Fibroblast of skin of back (primary cell): Measurements from ENCODE around the gene CKAP4. TPM values are rescaled to one million over a fixed set of nuclear protein-coding genes. Genes with fewer than 3 reads are reported as not detected.
"Not testable (repeated sequence)": the region's sequence is repeated elsewhere in the genome, so short reads cannot be mapped to it uniquely, and the experiment has no call there.

Experiments
- DNase-seq: peaks from one replicate; pipeline ENCODE4 v3.0.0-alpha.2; 2013
- polyA plus RNA-seq, 2 experiments: library from polyadenylated mRNA; unstranded; fragments of 120-200 nt; gene quantifications; one replicate each; pipeline ENCODE4 v1.2.1, GENCODE V29; 2013; ENCODE audit not compliant: insufficient read length in 2 of 2

CKAP4 gene, protein sequence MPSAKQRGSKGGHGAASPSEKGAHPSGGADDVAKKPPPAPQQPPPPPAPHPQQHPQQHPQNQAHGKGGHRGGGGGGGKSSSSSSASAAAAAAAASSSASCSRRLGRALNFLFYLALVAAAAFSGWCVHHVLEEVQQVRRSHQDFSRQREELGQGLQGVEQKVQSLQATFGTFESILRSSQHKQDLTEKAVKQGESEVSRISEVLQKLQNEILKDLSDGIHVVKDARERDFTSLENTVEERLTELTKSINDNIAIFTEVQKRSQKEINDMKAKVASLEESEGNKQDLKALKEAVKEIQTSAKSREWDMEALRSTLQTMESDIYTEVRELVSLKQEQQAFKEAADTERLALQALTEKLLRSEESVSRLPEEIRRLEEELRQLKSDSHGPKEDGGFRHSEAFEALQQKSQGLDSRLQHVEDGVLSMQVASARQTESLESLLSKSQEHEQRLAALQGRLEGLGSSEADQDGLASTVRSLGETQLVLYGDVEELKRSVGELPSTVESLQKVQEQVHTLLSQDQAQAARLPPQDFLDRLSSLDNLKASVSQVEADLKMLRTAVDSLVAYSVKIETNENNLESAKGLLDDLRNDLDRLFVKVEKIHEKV
- polyA plus RNA-seq (2013, experiment 1 of 2; ENCODE audit: insufficient read length): 490 TPM
- 374 TPM for polyA plus RNA-seq (2013, experiment 2 of 2; ENCODE audit: insufficient read length)

DNA sequence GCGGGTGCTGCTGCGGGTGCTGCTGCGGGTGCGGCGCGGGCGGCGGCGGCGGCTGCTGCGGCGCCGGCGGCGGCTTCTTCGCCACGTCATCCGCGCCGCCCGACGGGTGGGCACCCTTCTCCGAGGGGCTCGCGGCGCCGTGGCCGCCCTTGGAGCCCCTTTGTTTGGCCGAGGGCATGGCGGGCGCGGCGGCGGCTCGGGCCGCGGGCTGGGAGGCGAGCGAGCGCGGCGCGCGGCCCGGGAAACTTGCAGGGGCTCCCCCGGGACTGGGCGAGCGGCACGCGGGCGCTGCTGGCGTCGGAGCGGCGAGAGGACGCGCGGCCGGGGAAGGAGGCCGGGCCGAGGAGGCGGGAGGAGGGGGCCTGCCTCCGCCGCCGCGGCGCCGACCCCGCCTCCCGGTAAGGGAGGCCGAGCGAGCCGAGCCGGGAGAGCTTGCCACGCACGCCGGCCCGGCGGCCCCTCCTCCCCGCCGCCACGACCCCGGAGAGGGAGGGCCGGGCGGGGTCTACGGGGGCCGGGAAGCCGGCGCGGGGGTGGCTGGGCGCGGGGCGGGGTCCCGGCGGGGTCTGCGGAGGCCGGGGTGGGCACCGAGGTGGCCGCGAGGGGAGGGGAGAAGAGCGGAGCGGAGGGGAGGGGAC, at the start of gene CKAP4:
Gene CKAP4, minus strand, starts transcription at position 347 of the 638 bp plus-strand sequence. Its CDS starts 169 bp downstream, at position 178.
- DNase-seq: peak; percentile 88

DNA sequence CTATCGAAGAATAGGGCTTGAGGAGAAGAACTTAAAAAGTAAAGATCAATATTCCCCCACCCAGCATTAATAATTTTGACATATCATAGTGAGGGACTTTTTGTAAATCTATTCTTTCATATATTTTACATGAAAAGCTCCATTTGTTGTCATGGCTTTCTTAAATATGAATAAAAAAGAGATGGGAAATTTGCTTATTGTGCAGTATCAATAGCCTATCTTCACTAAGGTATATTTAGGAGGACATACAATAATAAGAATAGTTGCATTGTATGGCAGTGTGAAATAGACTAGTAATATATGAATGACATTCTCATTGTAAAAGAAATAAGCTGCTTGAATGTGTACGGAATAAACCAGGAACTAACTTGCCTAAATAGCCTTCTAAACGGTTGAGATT, 49.3 kb upstream of the CKAP4 start:
- DNase-seq: no peak

DNA sequence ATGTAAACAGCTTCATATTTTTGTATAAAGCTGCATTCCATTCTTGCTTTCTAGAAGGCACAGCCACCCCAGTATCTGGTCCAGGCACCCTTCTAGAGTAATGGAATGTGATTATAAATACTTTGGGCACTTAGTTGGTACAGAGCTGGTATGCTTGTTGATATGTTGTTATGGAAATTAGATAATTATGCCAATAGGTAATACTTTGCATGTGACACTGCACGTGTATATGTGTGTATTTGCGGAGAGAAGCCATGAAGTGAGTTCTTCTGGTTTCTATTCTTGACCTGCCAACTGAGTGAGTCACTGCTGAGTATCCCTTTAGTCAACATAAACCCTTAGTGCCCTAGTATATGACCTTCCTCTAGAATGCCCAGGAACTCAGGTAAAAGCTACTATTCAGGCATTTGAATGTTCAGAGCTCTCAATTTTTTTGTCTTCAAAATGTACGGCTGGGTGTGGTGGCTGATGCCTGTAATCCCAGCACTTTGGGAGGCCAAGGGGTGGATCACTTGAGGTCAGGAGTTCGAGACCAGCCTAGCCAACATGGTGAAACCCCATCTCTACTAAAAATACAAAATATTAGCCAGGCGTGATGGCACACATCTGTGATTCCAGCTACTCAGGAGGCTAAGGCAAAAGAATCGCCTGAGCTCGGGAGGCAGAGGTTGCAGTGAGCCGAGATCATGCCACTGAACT, 48.5 kb upstream of the CKAP4 start:
- peak; percentile 86 for DNase-seq

DNA sequence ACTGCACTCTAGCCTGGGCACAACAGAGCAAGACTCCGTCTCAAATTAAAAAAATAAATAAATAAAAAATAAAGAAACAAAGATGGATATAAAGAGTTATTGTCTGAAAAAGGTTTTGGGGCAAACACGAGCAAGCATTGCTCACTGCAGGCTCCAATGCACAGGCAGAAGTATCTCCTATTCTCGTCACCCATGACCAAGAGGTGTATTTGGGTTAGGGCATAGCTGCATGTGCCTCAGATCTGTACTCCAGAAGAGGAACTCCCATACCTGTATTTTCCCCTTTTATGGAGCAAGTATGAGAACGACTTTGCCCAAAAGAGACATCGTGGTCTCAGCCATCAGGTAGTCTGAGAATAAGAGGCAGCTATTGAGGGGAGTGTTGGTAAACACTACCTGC, 44.5 kb upstream of the CKAP4 start:
- DNase-seq: no peak

DNA sequence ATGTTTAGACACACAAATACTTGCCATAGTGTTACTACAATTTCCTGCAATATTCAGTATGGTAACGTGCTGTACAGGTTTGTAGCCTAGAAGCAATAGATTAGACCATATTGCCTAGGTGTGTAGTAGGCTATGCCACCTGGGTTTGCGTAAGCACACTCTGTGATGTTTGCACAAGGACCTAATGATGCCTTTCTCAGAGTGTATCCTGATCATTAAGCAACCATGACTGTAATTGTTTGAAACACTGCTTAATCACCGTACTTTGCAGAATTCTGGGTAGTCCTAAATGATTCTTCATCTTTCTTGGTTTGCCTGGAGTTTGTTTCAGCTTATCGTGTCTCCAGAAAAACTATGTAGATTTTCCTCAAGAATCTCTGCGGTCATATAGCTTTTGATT, 43.5 kb upstream of the CKAP4 start:
- DNase-seq: no peak

DNA sequence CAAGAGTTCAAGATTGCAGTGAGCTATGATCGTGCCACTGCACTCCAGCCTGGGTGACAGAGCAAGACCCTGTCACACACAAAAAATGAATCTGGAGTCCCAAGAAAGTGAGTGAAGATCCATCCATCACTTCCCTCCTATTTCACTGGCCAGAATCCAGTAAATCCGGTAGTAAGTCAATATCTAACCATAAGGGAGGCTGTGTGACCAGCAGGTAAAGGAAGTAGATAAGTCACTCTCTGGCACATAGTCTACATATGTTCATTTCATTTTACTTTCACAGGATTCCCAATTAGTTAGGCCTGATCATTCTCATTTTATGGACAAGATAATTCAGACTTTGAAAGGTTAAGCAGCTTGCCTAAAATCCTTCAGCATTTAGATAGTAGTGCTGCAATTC, 42.8 kb upstream of the CKAP4 start:
- DNase-seq: no peak

DNA sequence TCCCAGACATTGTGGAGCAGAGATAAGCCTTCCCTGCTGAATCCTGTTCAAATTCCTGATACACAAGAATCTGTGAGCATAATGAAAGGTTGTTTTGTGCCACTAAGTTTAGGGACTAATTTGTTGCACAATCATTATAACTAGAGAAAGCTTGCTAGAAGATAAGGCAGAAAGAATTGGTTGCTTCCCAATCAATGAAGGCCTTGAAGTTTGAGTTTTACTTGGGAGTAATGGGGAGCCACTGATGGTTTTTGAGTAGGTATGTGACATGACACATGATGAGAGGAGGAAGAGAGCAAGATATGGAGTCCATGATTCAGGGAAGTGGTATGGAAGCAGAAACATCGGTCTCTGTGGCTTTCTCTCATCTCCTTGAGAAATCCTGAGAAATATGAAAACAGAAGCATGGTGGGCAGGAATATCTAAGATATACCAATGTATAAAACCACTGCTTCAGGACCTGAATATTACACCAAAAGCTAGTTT, 41.4 kb upstream of the CKAP4 start:
- DNase-seq: peak; percentile 61

DNA sequence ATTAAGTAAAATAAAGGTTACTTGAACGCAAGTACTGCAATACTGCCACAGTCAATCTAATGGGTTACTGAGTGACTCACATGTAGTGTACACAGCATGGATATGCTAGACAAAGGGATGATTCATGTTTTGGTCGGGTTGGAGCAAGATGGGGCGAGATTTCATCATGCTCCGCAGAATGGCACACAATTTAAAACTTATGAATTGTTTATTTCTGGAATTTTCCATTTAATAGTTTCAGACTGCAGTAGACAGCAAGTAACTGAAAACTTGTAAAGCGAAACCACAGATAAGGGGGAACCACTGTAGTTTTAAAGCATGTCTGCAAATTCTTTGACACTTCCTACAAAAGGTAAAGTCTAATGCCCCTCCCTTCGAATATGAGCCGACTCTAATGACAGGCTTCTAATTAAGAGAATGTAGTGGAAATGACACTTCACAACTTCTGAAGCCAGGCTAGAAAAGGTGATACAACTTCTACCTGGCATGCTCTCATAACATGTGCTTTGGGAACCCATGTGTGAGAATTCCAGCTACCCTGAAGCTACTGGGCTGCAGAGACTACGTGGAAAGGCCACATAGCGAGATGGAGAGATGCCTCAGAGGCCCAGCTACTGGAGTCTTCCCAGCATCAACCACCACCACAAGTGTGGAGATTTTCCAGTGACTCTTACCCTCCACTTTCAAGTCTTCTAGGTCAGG, 40.8 kb upstream of the CKAP4 start:
- DNase-seq: peak; percentile 94

DNA sequence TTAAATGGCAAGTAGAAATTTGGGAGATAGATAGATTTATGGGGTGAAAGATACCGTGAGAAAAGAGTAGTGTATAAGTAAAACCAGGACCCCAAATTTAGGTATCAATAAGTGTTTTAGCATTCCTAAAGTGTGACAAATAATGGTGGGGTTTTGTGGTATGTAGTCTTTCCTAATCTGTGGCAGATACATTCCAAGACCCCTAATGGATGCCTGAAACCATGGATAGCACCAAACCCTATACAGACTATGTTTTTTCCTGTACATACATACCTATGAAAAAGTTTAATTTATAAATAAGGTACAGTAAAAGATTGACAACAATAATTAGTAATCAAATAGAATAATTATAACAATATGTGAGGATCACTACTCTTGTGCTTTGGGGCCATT, 40.3 kb upstream of the CKAP4 start:
- no peak for DNase-seq

DNA sequence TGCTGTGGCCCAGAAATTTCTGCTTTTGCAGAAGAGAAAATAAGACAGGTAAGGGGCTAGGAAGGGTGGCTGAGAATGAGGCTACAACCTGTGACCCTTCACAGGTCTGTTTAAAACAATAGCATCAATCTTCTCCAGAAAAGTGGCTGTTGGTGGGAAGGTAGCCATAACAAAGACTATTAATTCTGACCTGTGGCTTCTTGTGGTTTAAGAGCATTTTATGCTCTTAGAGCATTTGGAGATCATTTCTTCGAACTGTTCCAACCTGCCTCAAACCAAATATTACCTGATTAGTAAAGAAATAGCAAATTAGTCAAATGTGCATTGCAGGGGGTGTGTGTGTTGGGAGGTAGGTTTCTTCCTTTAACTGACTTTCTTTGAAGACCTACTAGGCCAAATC, 39.5 kb upstream of the CKAP4 start:
- no peak for DNase-seq

DNA sequence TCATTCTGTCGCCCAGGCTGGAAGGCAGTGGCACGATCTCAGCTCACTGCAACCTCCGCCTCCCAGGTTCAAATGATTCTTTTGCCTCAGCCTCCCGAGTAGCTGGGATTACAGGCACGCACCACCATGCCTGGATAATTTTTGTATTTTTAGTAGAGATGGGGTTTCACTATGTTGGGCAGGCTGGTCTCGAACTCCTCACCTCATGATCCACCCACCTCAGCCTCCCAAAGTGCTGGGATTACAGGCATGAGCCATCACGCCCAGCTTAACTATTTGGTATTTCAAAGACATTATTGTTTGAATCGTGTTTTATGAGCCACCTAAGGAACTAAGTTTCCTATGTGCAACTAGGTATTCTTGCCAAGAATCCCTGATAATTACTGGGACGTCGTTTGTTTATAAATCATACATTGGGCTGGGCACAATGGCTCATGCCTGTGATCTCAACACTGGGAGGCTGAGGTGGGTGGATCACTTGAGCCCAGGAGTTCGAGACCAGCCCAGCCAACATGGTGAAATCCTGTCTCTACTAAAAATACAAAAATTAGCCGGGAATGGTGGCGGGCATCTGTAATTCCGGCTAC, 38.8 kb upstream of the CKAP4 start:
- not testable (repeated sequence) for DNase-seq

DNA sequence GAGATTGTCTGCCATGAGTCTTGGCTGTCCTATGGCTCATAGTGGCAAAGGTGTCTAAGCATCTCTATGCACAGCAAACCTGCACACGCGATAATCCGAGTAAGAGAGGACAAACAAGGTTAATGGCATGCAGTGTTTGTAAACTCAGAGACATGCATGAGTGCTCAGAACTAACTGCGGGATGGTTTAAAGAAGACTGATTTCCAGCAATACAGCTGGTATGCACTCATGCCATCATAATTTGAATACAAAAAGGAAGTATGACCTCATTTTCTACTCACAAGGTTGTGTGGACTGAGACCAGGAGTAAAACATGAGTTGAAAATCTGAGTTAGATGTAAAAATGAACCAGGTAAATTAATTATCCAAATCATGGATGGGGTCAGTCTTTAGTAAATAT, 38.2 kb upstream of the CKAP4 start:
- no peak for DNase-seq

DNA sequence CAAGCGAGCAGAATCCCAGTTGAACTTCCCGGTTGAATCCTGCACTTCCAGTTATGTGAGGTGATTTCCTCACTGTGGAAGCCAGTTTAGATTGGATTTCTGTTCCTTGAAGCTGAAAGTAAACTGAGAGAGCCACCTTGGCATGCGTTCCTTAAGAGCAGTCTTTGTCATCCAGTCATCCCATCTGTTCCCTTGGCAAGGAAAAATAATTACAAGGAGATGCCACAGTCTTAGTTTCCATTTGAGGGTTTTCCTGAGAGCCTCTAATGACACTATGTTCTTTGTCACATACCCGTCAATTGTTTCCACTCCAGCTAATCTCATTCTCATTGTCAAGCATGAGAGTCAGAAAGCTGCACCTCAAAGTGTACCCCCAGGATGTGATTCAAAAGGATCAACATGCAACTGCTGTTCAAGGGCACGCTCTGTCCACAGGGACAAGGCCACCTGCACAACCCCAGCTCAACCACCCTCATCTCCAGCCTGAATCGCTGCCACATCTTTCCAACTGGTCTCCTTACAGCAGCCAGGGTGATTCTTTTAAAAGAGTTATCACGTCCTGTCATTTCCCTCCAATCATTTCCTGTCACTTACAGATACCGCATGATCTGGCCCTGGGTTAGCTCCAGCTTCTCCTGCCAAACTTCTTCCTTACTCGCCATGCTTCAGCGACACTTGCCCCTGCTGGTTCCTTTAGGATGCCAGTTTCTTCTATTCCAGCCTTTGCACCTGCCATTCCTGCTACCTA, 36.7 kb upstream of the CKAP4 start:
- DNase-seq: no peak

DNA sequence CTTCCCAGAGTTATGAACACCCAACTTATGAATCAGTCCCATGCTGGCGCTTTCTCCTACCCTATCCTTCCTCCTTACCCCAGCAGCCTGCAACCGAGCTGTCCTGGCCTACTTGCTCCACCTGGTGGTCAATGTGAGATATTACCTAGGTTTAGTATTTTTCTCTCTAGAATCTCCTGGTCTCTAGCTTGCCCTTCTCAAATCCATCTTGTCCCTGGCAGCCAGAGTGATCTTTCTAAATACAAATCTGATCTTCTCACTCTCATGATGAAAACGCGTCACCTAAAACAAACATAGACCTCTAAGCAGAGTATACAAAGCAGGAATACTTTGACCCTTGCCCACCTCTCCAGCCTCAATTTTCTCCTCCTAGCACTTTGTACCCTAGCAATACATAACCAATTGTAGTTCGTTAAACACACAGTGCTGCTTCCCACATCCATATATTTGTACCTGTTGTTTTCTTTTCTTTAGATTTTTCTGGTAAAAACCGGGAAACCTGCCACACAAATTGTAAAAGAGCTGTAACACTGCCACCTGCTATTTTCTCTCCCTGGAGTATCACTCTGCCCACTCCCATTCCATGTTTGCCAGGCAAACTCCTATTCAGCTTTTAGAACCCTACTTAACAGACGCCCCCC, 34.8 kb upstream of the CKAP4 start:
- DNase-seq: peak; percentile 64

DNA sequence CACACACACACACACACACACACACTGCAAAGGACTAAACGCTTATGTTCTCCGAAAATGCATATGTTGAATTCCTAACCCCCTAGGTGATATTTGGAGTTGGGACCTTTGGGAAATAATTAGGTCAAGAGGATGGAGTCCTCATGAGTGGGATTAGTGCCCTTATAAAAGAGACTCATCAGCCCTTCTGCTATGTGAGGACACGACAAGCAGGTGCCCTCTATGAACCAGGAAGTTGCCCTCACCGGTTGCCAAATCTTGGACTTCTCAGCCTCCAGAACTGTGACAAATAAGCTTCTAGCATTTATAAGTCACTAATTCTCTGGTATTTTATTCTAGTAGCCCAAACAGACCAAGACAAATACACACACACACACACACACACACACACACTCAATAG, 34.0 kb upstream of the CKAP4 start:
- no peak for DNase-seq

DNA sequence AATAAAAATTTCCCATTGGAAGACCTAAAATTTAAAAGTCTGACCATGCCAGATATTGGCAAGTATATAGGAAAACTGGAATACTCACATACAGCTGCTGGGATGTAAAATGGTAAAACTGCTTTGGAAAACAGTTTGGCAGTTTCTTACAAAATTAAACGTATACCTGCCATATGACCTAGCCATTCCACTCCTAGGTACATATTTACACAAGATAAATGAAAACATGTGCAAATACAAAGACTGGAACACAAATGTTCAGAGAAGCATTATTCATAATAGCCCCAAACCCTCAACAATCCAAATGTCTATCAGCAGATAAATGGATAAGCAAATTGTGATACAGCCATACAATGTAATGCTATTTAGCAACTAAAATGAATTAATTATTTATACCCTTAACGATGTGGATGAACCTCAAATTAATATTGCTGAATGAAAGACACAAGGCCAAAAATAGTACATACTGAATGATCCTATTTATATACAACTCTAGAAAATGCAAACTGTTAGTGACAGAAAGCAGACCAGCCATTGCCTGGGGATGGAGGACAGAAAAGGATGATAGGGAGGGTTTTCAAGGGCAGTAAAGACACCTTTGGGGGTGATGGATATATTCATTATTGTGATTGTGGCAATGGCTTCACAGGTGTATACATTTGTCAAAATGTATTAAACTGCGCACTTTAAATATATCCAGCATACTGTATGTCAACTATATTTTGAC, 33.4 kb upstream of the CKAP4 start:
- DNase-seq: no peak

DNA sequence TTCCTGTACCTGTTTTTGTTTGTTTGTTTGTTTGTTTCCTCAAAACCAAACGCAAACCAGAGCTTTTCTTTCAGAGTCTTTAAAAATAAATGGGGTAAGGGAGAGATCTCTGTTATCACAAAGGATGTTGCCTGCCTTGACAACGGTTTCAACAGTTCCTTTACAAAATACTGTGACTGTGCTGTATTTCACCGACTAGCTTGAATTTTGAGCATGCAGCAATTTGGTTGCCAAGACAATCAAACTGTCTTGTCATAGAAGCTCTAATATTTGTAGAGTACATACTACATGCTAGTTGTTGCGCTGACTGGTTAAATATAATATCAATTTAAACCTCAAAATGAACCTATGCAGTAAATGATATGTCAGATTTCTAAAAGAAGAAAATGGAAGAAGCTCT, 32.3 kb upstream of the CKAP4 start:
- no peak for DNase-seq

DNA sequence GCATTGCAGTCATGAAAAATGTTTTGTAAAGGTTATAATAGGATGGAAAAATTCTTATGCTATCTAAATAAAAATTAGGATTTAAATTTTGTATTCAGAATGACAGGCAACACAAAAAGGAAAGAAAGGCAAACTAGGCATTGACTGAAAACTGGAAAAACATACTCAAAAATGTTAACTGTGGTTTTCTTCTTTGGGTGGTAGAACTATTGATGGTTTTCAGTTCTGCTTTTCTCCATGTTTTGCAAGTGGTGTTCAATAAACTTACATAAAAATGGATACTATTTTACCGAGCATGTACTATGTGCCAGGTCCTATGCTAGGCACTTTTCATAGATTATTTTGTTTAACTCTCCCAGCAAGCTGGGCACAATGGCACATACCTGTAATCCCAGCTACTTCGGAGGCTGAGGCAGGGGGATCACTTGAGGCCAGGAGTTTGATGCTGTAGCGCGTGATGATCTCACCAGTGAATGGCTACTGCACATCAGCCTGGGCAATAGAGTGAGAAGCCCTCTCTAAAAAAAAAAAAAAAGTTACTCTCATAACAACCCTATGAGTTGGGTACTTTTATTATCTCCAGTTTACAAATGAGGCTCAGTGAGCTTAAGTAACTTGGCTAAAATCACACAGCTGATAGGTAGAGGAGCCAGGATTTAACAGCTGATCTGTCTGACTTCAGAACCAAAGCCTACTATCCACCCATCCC, 28.4 kb upstream of the CKAP4 start:
- no peak for DNase-seq

DNA sequence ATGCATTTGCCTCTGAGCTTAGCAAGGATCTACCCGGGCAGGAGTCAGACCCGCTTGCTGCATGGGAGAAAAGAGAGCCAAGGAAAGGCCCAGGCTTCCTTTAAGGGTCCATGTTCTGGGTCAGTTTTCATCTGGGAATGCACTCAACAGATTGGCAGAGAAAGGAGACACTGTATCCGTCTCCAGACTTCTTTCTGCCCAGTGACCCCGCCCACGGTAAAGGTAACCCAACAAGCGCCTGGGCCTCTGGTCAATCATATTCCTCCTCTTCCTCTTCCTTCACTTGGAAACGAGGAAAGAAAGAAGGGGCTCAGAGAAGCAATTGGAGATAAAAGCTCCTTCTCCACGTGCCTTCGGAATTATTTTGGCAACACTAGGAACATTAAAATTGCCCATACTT, 27.6 kb upstream of the CKAP4 start:
- DNase-seq: no peak
